Activated naive CD8-positive, alpha-beta T cell treated with anti-CD3 and anti-CD28 coated beads, Interleukin-2, amount 50 U/mL, for 24 hours (primary cell): Measurements from ENCODE around the gene DMD.

Experiments
- ATAC-seq: fragments of 150-1000 bp; cut with Tn5 transposase; one replicate; pipeline ENCODE4 v1.10.0; 2021
- DNase-seq: peaks from one replicate; pipeline ENCODE4 v3.0.0; 2021
- H3K27ac Mint-ChIP-seq: one replicate; pipeline ENCODE4 v1.8.0; 2021; ENCODE audit warnings: mild to moderate bottlenecking, mixed read lengths
- H3K27me3 Mint-ChIP-seq: one replicate; pipeline ENCODE4 v1.8.0; 2021; ENCODE audit warnings: mixed read lengths
- H3K36me3 Mint-ChIP-seq: one replicate; pipeline ENCODE4 v1.8.0; 2021; ENCODE audit warnings: low read depth, mixed read lengths
- H3K4me1 Mint-ChIP-seq: one replicate; pipeline ENCODE4 v1.8.0; 2021; ENCODE audit warnings: mixed read lengths
- H3K4me3 Mint-ChIP-seq: one replicate; pipeline ENCODE4 v1.8.0; 2021; ENCODE audit warnings: mild to moderate bottlenecking, moderate library complexity, mixed read lengths
- H3K9me3 Mint-ChIP-seq: one replicate; pipeline ENCODE4 v1.8.0; 2021; ENCODE audit warnings: mixed read lengths

Gene DMD

GRCh38 chrX:33183361-33183760 is 28.0 kb downstream of the DMD start:
- no peaks in the 10 kb centered on the region for H3K4me1 Mint-ChIP-seq
- peaks cover 4% of the 10 kb centered on the region for H3K9me3 Mint-ChIP-seq
- H3K27me3 Mint-ChIP-seq = no peaks in the 10 kb centered on the region
- ATAC-seq (no peak), DNase-seq (no peak)
- no peaks in the 10 kb centered on the region for H3K36me3 Mint-ChIP-seq
- no peak overlapping the region for H3K27ac Mint-ChIP-seq
- no peak overlapping the region for H3K4me3 Mint-ChIP-seq

GRCh38 chrX:33178690-33179089 is 32.7 kb downstream of the DMD start:
- peaks cover 4% of the 10 kb centered on the region for H3K9me3 Mint-ChIP-seq
- no peaks in the 10 kb centered on the region for H3K4me1 Mint-ChIP-seq
- H3K36me3 Mint-ChIP-seq = no peaks in the 10 kb centered on the region
- DNase-seq (no peak), ATAC-seq (no peak)
- H3K27me3 Mint-ChIP-seq = no peaks in the 10 kb centered on the region
- H3K4me3 Mint-ChIP-seq = no peak overlapping the region
- no peak overlapping the region for H3K27ac Mint-ChIP-seq

GRCh38 chrX:33178218-33178617 is 33.1 kb downstream of the DMD start:
- Mint-ChIP-seq H3K27ac (no peak overlapping the region), H3K4me3 (no peak overlapping the region), H3K9me3 (peaks cover 4% of the 10 kb centered on the region), H3K27me3 (no peaks in the 10 kb centered on the region), H3K36me3 (no peaks in the 10 kb centered on the region), H3K4me1 (no peaks in the 10 kb centered on the region)
- DNase-seq = no peak
- ATAC-seq = no peak

- Mint-ChIP-seq H3K4me1 (no peaks in the 10 kb centered on the region), H3K9me3 (peaks cover under 1% of the 10 kb centered on the region), H3K27ac (no peak overlapping the region), H3K36me3 (no peaks in the 10 kb centered on the region), H3K27me3 (no peaks in the 10 kb centered on the region), H3K4me3 (no peak overlapping the region)
- ATAC-seq = no peak
- DNase-seq = no peak
Measured at GRCh38 chrX:33175201-33175600, 36.1 kb downstream of the DMD start.

- H3K36me3 Mint-ChIP-seq = no peaks in the 10 kb centered on the region
- no peaks in the 10 kb centered on the region for H3K27me3 Mint-ChIP-seq
- ATAC-seq (no peak), DNase-seq (no peak)
- H3K27ac Mint-ChIP-seq = no peak overlapping the region
- no peaks in the 10 kb centered on the region for H3K4me1 Mint-ChIP-seq
- no peak overlapping the region for H3K4me3 Mint-ChIP-seq
- no peaks in the 10 kb centered on the region for H3K9me3 Mint-ChIP-seq
Measured at GRCh38 chrX:33171041-33171440, 40.3 kb downstream of the DMD start.

- no peak for DNase-seq
Measured at GRCh38 chrX:33161829-33162228, 49.5 kb downstream of the DMD start.

GRCh38 chrX:33160273-33160672 is 51.1 kb downstream of the DMD start:
- no peak for DNase-seq
- no peak for ATAC-seq
- no peaks in the 10 kb centered on the region for H3K27me3 Mint-ChIP-seq
- H3K4me1 Mint-ChIP-seq = no peaks in the 10 kb centered on the region
- H3K4me3 Mint-ChIP-seq = no peak overlapping the region
- H3K9me3 Mint-ChIP-seq = no peaks in the 10 kb centered on the region
- no peak overlapping the region for H3K27ac Mint-ChIP-seq
- H3K36me3 Mint-ChIP-seq = no peaks in the 10 kb centered on the region

More at GRCh38 chrX:33161829-33162228, 49.5 kb downstream of the DMD start:
- Mint-ChIP-seq H3K27me3 (no peaks in the 10 kb centered on the region), H3K36me3 (no peaks in the 10 kb centered on the region), H3K27ac (no peak overlapping the region), H3K4me1 (no peaks in the 10 kb centered on the region), H3K4me3 (no peak overlapping the region), H3K9me3 (no peaks in the 10 kb centered on the region)
- ATAC-seq = no peak

GRCh38 chrX:33156152-33156726 is 55.1 kb downstream of the DMD start:
- H3K36me3 Mint-ChIP-seq = no peaks in the 10 kb centered on the region
- H3K4me3 Mint-ChIP-seq = no peak overlapping the region
- H3K27me3 Mint-ChIP-seq = no peaks in the 10 kb centered on the region
- no peaks in the 10 kb centered on the region for H3K4me1 Mint-ChIP-seq
- H3K9me3 Mint-ChIP-seq = no peaks in the 10 kb centered on the region
- ATAC-seq (no peak), DNase-seq (no peak)
- H3K27ac Mint-ChIP-seq = no peak overlapping the region

- Mint-ChIP-seq H3K27me3 (no peaks in the 10 kb centered on the region), H3K4me1 (no peaks in the 10 kb centered on the region), H3K36me3 (no peaks in the 10 kb centered on the region), H3K27ac (no peak overlapping the region), H3K9me3 (no peaks in the 10 kb centered on the region), H3K4me3 (no peak overlapping the region)
- ATAC-seq = no peak
- no peak for DNase-seq
Measured at GRCh38 chrX:33149580-33149979, 61.8 kb downstream of the DMD start.

- no peak for DNase-seq
- H3K27ac Mint-ChIP-seq = no peak overlapping the region
- no peaks in the 10 kb centered on the region for H3K4me1 Mint-ChIP-seq
- no peak for ATAC-seq
- no peaks in the 10 kb centered on the region for H3K9me3 Mint-ChIP-seq
- no peak overlapping the region for H3K4me3 Mint-ChIP-seq
- no peaks in the 10 kb centered on the region for H3K27me3 Mint-ChIP-seq
- H3K36me3 Mint-ChIP-seq = no peaks in the 10 kb centered on the region
Measured at GRCh38 chrX:33149085-33149484, 62.3 kb downstream of the DMD start.

GRCh38 chrX:33142331-33142730 is 69.0 kb downstream of the DMD start:
- ATAC-seq = no peak
- Mint-ChIP-seq H3K36me3 (no peaks in the 10 kb centered on the region), H3K27me3 (no peaks in the 10 kb centered on the region), H3K27ac (no peak overlapping the region), H3K4me3 (no peak overlapping the region), H3K4me1 (no peaks in the 10 kb centered on the region), H3K9me3 (peaks cover 3% of the 10 kb centered on the region)
- DNase-seq = no peak

- ATAC-seq (no peak), DNase-seq (no peak)
- Mint-ChIP-seq H3K36me3 (no peaks in the 10 kb centered on the region), H3K4me3 (no peak overlapping the region), H3K9me3 (peaks cover 3% of the 10 kb centered on the region), H3K4me1 (no peaks in the 10 kb centered on the region), H3K27me3 (no peaks in the 10 kb centered on the region), H3K27ac (no peak overlapping the region)
Measured at GRCh38 chrX:33138677-33139249, 72.6 kb downstream of the DMD start.

GRCh38 chrX:33134164-33134563 is 77.2 kb downstream of the DMD start:
- Mint-ChIP-seq H3K4me3 (no peak overlapping the region), H3K36me3 (no peaks in the 10 kb centered on the region), H3K9me3 (peaks cover 3% of the 10 kb centered on the region), H3K27me3 (no peaks in the 10 kb centered on the region), H3K4me1 (no peaks in the 10 kb centered on the region), H3K27ac (no peak overlapping the region)
- no peak for DNase-seq
- no peak for ATAC-seq

GRCh38 chrX:33133320-33133719 is 78.0 kb downstream of the DMD start:
- no peaks in the 10 kb centered on the region for H3K9me3 Mint-ChIP-seq
- H3K4me1 Mint-ChIP-seq = no peaks in the 10 kb centered on the region
- no peak overlapping the region for H3K27ac Mint-ChIP-seq
- H3K27me3 Mint-ChIP-seq = no peaks in the 10 kb centered on the region
- H3K4me3 Mint-ChIP-seq = no peak overlapping the region
- H3K36me3 Mint-ChIP-seq = no peaks in the 10 kb centered on the region
- ATAC-seq = no peak
- DNase-seq = no peak

GRCh38 chrX:33132569-33132968 is 78.8 kb downstream of the DMD start:
- no peak overlapping the region for H3K4me3 Mint-ChIP-seq
- ATAC-seq (no peak), DNase-seq (no peak)
- no peaks in the 10 kb centered on the region for H3K9me3 Mint-ChIP-seq
- no peaks in the 10 kb centered on the region for H3K4me1 Mint-ChIP-seq
- H3K27me3 Mint-ChIP-seq = no peaks in the 10 kb centered on the region
- H3K36me3 Mint-ChIP-seq = no peaks in the 10 kb centered on the region
- H3K27ac Mint-ChIP-seq = no peak overlapping the region

- H3K27ac Mint-ChIP-seq = no peak overlapping the region
- ATAC-seq (no peak), DNase-seq (no peak)
- H3K4me3 Mint-ChIP-seq = no peak overlapping the region
- H3K4me1 Mint-ChIP-seq = no peaks in the 10 kb centered on the region
- H3K9me3 Mint-ChIP-seq = no peaks in the 10 kb centered on the region
- no peaks in the 10 kb centered on the region for H3K27me3 Mint-ChIP-seq
- H3K36me3 Mint-ChIP-seq = no peaks in the 10 kb centered on the region
Measured at GRCh38 chrX:33129607-33130006, 81.7 kb downstream of the DMD start.
